Left colon (tissue), 2 donors: ENCODE measurements around the gene CCDC149. TPM values are rescaled to one million over a fixed set of nuclear protein-coding genes. Genes with fewer than 3 reads are reported as not detected.

Experiments used
- ATAC-seq: fragments of 200-7000 bp; cut with Tn5 transposase; one replicate; pipeline ENCODE4 v1.9.1; 2020; ENCODE audit warnings: mild to moderate bottlenecking, moderate library complexity
- DNase-seq, 2 donors: peaks; one replicate each; pipeline ENCODE4 v3.0.0-alpha.2; 2020
- intact Hi-C, 2 donors: fragments of 100-400 bp; cut with DNase I in 1 of 2; cut with micrococcal nuclease in 1 of 2; formaldehyde crosslinking; loops; one replicate each; pipeline versions ENCODE4 v1.11.2 to v1.14.0; 2022; cut with DNase I, micrococcal nuclease
- total RNA-seq, 2 donors: library from RNA; stranded (reverse); fragmentation: NEBNext Ultra II Directional; extraction: Animal tissue kit (Norgen Biotek cat#: 25700); gene quantifications; one replicate each; pipeline ENCODE4 v1.2.1, GENCODE V29; 2021
- donor health status: DM: no; HTN: no; CAD: no.
- donor health status: DM: yes; HTN: yes; CAD: no.

The CCDC149 gene
- total RNA-seq, 2 donors from 2014 or later, result 14.2 to 15.4 TPM

DNA sequence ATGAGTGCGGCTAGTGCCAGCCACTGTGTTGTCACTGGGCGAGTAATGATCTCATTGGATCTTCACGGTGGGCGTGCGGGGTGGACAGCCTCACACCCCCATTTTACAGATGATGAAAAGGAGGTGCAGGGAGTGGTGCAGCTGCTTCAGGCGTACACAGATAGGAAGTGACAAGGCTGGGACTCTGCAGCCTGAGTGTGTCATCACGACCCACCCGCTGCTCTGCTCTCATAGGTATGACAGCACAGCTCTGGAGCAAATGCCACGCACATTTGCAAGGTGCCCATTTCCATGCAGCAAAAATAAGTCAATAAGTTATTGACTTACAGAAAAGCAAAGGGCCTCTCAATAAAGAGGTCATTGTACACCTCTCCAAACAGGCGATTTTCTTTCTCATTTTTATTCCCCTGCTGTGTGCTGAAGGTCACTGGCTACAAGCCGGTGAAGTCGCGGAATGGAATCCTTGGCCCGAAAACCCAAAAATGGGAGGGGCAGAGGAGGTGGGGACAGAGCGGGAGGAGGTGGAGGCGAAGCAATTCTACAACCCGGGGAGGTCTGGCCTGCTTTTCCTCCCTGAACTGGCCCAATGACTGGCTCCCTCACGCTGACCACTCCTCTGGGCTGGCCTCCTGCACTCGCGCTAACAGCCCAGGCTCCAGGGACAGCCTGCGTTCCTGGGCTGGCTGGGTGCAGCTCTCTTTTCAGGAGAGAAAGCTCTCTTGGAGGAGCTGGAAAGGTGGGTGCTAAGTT lies 117.8 kb downstream of the CCDC149 start, which contains the start of gene SOD3:
Gene SOD3, plus strand, starts transcription at position 658 of the 750 bp plus-strand sequence. CDS start 3,949 bp downstream, outside the sequence.
- DNase-seq (peak; percentile 75 to 89), ATAC-seq (peak; percentile 93)
- intact Hi-C loops, result no loop called here

DNA sequence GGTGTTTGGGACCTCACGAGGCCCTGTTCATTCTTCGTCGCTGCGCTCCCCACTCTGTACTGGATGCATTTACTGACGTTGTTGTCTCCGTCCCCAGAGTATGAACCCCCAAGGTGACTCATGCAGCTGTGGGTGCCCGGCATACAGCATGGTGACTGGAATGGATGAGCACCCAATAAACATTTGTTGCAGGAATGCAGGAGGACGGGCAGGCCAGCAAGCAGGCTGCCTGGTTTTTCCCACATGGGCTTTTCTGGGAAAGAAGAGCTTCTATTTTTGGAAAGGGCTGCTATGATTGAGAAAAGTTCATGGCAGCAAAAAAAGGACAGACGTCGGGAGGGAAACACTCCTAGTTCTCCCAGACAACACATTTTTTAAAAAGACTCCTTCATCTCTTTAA lies 118.4 kb downstream of the CCDC149 start:
- ATAC-seq (no peak), DNase-seq (no peak)
- intact Hi-C loops, result no loop called here

GRCh38 chr4:24794051-24794450 lies 118.8 kb downstream of the CCDC149 start:
- DNase-seq (no peak), ATAC-seq (no peak)
- intact Hi-C loops, result no loop called here

- ATAC-seq, result peak; percentile 45
- intact Hi-C loops, result no loop called here
- no peak for DNase-seq
Observed at GRCh38 chr4:24793219-24794005, 119.4 kb downstream of the CCDC149 start.

DNA sequence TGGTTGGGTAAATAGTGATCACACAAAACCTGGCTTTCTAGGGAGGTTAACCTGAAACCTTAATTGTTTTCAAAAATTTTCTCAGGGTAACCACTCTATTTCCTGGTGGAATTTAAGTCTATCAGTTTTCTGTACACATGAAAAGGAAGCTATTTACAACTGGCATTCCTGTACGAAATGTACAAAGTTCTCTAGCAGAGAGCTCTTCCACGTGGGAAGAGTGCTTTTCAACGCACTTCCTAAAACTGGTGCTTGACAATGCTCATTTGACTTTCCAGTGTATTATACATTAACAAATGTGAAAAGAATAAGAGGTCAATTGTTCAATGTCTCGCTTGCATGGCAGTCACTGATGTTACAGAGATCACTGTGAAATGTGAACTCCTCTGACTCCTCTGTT lies 120.3 kb downstream of the CCDC149 start:
- DNase-seq (no peak), ATAC-seq (peak; percentile 30)
- intact Hi-C loops, result no loop called here

DNA sequence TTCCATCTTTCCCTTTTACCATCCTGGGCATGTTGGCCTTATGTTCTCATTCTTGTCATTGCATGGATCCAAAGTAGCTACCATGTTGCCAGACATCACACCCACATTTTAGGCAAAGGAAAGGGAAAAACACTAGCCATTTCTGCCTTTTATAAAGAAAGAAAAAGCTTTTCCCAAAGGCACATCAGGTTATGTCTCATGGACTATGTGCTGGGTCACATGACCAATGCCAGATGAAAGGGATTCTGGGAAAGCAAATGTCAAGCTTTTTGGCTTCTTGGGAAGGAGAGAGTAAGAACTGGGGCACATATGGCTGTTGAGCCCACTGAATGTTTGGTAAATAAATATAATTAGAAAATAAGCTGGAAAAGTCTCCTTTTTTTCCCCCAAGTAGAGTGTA lies 121.8 kb downstream of the CCDC149 start:
- intact Hi-C loops, result no loop called here
- ATAC-seq (no peak), DNase-seq (no peak)

DNA sequence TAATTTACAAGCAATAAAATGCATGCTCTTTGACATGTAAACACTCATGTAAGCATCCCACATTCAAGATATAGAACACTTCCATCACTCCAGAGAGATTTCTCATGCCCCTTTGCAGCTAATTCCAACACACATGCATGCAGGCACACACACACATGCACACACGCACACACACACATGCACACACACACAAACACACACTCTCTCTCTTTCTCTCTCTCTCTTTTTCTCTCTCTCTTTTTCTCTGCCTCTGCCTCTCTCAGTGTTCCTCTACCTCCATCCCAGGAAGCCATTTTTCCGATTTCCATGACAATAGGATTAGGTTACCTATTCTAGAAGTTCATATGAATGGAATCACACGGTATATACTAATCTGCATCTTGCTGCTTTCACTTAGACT lies 129.3 kb downstream of the CCDC149 start:
- ATAC-seq (no peak), DNase-seq (no peak)
- intact Hi-C loops, result no loop called here

- DNase-seq, result no peak
- intact Hi-C loops, result no loop called here
- ATAC-seq, result peak; percentile 91
Observed at GRCh38 chr4:24781999-24782745, 130.7 kb downstream of the CCDC149 start.

GRCh38 chr4:24780936-24781495 lies 131.8 kb downstream of the CCDC149 start:
- peak; percentile 77 for ATAC-seq
- no peak for DNase-seq
- intact Hi-C loops, result no loop called here

DNA sequence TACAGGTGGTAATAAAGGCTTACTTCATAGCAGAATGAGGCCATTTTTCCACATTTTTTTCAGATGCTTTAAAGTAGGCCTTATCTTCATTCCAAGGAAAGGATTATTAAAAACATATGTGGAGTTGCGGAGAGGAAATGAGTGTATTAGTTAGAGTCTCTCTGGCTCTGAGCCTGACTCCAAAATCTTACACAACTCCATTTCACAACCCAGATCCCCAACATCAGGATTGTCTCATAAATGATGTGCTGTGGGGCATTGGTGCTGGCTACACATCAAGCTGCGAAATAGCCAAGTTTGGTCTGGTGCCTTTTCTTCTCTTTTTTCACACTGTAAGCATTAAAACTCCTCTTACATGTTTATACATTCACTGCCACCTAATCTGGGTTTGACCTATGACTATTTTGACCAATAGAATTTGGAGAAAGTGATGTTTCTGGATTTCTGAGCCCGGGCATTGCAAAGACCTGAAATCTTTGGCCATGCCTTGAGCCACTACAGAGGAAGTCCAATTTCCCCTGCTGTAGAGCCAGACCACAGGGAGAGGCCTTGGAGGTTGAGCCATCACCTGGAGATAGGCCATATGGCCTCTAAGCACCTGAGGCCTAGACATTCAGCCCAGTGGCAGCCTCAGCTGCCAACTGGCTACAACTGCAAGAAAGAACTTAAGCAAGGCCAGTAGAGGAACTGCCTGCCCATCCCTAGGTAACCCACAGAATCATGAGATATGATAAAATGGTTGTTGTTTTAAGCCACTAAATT lies 134.2 kb downstream of the CCDC149 start:
- ATAC-seq, result no peak
- no peak for DNase-seq
- intact Hi-C loops, result no loop called here

DNA sequence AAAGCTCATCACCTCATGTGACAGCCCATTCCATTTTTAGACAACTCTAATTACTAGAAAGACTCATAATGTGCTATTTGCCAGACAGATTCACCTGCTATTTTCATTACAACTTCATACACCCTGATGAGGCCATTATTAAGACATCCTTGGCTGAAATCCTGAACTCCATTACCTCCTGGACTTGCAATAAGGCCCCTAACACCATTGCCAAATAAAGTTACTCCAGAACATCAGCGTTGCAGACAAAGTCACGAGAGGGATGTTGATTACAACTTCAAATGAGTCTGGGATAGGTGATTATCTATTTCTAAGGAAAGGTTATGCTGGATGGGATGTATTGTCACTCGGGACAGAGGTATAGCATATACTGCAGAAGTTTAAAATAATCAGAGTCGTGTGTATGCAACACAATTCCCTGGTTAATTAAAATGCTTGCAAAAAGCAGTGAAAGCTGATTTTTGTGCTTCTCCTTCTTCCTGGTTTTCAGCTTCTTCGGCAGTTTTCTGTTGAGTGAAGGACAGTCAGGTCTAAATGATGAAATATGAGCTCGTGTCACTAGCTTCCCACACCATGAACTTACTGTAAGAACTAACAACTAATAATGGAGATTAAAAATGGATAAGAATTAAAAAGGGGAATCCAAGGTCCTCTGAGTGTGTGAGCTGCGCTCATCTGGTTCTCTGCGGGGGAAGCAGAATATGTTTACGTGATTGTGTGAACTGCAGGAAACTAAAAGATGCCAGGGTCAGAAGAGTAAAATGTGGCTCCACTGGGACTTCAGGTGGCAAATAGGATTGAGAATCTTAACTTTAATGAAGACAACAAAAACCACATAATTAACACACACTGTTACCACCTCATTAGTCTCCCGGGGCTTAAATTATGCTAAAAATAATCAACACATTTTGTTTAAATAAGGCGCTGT lies 135.0 kb downstream of the CCDC149 start:
- DNase-seq, result no peak
- intact Hi-C loops, result no loop called here
- no peak for ATAC-seq

DNA sequence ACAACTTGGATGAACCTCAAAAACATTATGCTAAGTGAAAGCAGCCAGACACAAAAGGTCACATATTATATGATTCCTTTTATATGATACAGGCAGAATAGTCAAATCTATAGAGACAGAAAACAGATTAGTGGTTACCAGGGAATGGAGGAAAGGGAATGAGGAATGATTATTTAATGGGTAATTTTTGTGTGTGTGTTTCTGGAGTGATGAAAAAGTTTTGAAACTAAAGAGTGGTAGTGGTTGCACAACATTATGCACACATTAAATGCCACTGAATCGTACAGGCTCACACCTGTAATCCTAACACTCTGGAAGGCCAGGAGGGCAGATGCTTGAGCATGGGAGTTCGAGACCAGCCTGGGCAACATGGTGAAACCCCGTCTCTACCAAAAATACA lies 137.1 kb downstream of the CCDC149 start:
- no peak for ATAC-seq
- intact Hi-C loops, result no loop called here
- DNase-seq, result no peak

DNA sequence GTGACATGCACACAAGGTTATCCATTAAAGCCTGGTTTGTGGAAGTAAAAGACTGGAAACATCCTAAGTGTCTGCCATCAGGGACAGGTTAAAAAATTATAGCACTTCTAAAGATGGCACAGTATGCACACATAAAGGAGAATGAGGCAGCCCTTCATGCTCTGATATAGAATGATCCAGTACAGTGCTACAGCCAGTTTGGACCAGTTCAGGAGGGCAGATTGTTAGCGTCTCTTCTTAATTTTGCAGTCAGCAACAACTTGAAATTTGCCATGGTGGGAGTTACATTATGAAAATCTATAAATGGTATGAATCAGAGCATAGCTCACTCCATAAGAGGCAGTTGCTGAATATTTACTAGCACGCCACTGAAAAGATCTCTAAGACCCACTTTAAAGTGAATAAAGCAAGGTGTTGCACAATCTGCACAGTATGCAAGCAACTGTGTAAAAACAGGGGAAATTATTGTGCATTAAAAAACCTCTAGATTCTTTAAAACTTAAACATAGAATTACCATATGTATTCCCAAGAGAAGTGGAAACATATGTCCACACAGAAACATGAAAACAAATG lies 137.7 kb downstream of the CCDC149 start:
- no peak for ATAC-seq
- no peak for DNase-seq
- intact Hi-C loops, result no loop called here

DNA sequence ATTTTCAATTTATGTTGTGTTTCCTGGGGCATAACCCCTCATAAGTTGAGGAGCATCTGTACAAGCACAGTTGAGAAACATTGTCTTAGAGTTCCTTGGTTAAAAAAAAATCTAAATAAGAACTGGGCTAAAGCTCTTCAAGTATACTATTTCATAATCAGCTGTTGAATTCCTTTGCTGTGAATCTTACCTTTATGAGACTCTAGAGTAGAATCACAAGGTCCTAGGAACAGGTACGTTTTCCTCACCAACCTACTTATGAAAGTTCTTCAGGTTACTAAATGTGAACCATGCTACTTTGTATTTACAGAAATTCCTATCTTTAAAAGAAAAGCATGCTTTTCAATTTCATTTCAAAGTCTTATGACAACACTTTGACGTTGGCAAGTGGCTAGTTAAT lies 138.4 kb downstream of the CCDC149 start:
- no peak for DNase-seq

DNA sequence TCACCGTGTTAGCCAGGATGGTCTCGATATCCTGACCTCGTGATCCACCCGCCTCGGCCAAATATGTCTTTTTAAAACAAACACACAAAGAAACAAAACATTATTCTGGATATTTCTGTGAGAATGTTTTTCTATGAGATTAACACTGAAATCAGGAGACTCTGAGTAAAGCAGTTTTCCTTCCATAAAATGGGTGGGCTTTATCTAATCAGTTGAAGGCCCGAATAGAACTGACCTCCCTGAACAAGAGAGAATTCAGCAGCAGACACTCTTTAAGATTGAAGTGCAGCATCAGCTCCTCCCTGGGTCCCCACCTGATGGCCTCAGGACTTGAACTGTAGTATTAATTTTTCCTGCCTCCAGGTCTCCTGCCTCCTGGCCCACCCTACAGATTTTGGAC lies 139.9 kb downstream of the CCDC149 start:
- intact Hi-C loops, result no loop called here
- no peak for ATAC-seq
- no peak for DNase-seq

More for the DNA sequence above, 138.4 kb downstream of the CCDC149 start:
- ATAC-seq, result no peak
- intact Hi-C loops, result no loop called here

DNA sequence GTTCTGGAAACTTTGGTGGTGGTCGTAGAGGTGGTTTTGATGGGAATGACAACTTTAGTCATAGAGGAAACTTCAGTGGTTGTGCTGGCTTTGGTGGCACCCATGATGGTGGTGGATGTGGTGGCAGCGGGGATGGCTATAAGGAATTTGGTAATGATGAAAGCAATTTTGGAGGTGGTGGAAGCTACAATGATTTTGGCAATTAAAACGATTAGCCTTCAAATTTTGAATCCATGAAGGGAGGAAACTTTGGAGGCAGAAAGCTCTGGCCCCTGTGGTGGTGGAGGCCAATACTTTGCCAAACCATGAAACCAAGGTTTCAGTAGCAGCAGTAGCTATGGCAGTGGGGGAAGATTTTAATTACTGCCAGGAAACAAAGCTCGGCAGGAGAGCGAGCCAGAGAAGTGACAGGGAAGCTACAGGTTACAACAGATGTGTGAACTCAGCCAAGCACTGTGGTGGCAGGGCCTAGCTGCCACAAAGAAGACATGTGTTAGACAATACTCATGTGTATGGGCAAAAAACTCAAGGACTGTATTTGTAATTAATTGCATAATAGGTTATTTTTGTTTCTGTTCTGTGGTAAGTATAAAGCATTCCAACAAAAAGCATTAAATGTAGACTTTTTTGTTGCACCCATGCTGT lies 140.7 kb downstream of the CCDC149 start:
- DNase-seq (no peak), ATAC-seq (no peak)
- intact Hi-C loops, result no loop called here

DNA sequence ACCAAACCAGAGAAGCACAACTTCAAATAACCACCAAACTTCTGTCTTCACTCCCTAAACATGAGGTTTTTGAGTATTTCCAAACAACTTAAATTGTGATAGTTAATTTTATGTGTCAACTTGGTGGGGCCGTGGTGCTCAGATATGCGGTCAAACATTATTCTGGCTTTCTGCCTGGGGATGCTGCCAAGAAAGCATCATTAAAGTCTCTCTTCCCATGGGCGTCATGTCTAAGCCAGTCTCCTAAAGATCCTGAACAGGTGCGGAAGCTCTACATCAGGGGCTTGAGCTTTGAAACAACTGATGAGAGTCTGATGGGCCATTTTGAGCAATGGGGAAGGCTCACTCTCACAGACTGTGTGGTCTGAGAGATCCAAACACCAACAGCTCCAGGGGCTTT lies 141.6 kb downstream of the CCDC149 start:
- DNase-seq, result no peak
- ATAC-seq, result no peak
- intact Hi-C loops, result no loop called here
